H1 (cell line): ENCODE results near the gene ATG7.

Source experiments
- CEBPB ChIP-seq: IDR thresholded peaks from 2 replicates; pipeline ENCODE4 v1.6.1; 2012; ENCODE audit warnings: low read depth, low read length
- EZH2 ChIP-seq: fragments of 200-600 bp; sonication (generic); IDR thresholded peaks from 2 replicates; pipeline ENCODE4 v1.7.1; 2012; ENCODE audit warnings: low read depth, mild to moderate bottlenecking, moderate library complexity, low read length, inconsistent platforms; ENCODE audit not compliant: severe bottlenecking
- GABPA ChIP-seq: IDR thresholded peaks from 2 replicates; pipeline ENCODE4 v1.6.1; 2011; ENCODE audit warnings: mild to moderate bottlenecking, low read length, moderate library complexity, borderline replicate concordance; ENCODE audit not compliant: insufficient read depth
- HDAC6 ChIP-seq: IDR thresholded peaks from one replicate; pipeline ENCODE4 v1.7.1; 2012; ENCODE audit warnings: low read depth, mild to moderate bottlenecking, inconsistent platforms, low read length, moderate library complexity
- JUND ChIP-seq: IDR thresholded peaks from 2 replicates; pipeline ENCODE4 v1.6.1; 2011; ENCODE audit warnings: mild to moderate bottlenecking, improper control_type of control experiment, low read length
- KDM1A ChIP-seq: fragments of 200-600, 300-600 bp; sonication (generic); IDR thresholded peaks from 2 replicates; pipeline ENCODE4 v1.7.1; 2016; ENCODE audit warnings: mild to moderate bottlenecking, low read length, borderline replicate concordance
- POLR2A ChIP-seq, 2 experiments: IDR thresholded peaks; 1 replicate in 1 of 2; 2 replicates in 1 of 2; pipeline ENCODE4 v1.6.1; 2011; ENCODE audit warnings: low read depth in 2 of 2, low read length in 2 of 2, mild to moderate bottlenecking in 2 of 2; ENCODE audit errors: control extremely low read depth in 1 of 2
- POLR2AphosphoS5 ChIP-seq: IDR thresholded peaks from 2 replicates; pipeline ENCODE4 v1.6.1; 2011; ENCODE audit warnings: low read depth, low read length
- RFX5 ChIP-seq: IDR thresholded peaks from 2 replicates; pipeline ENCODE4 v1.6.1; 2011; ENCODE audit warnings: low read depth, low read length, improper control_type of control experiment, borderline replicate concordance
- SP1 ChIP-seq: IDR thresholded peaks from 2 replicates; pipeline ENCODE4 v1.6.1; 2011; ENCODE audit warnings: low read depth, low read length
- TBP ChIP-seq: IDR thresholded peaks from 2 replicates; pipeline ENCODE4 v1.6.1; 2011; ENCODE audit warnings: low read depth, low read length, improper control_type of control experiment
- YY1 ChIP-seq: IDR thresholded peaks from 2 replicates; pipeline ENCODE4 v1.6.1; 2011; ENCODE audit warnings: low read depth, mild to moderate bottlenecking, low read length
- TF ChIP-seq, protein P1 (sequence below), 3 experiments: IDR thresholded peaks; 1 replicate in 2 of 3; 2 replicates in 1 of 3; pipeline versions ENCODE4 v1.5.1 to v1.6.1; 2011; ENCODE audit warnings: low read length in 3 of 3, mild to moderate bottlenecking in 3 of 3, inconsistent platforms in 2 of 3, low read depth in 1 of 3, moderate library complexity in 1 of 3; ENCODE audit not compliant: insufficient read depth in 1 of 3; ENCODE audit errors: control extremely low read depth in 1 of 3
- TF ChIP-seq, protein P2 (sequence below): IDR thresholded peaks from 2 replicates; pipeline ENCODE4 v1.6.1; 2012; ENCODE audit warnings: inconsistent platforms

DNA sequence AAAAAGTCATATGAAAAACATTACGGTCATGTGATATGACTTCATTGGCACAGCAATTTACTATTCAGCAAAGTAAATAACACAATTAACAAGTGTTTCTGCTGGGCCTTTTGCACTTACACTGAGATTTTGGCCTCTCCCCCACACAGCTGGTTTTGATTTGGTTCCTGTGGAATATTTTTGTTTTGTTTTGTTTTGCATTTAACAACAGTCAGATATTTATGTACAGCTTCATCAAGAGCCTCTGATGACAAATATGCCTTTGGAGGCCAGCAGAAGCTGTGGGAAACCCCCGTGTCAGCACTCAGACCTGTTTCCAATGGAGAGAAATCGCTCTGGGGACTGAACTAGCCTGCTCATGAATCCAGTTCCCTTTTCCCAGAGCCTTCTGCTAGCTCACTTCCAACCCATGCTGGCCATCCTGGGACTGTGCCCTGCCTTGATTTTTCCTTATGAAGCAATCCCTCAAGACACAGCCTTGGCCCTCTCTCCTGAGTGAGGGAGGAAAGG lies 161.9 kb downstream of the ATG7 start:
- TF ChIP-seq, protein P1, sequence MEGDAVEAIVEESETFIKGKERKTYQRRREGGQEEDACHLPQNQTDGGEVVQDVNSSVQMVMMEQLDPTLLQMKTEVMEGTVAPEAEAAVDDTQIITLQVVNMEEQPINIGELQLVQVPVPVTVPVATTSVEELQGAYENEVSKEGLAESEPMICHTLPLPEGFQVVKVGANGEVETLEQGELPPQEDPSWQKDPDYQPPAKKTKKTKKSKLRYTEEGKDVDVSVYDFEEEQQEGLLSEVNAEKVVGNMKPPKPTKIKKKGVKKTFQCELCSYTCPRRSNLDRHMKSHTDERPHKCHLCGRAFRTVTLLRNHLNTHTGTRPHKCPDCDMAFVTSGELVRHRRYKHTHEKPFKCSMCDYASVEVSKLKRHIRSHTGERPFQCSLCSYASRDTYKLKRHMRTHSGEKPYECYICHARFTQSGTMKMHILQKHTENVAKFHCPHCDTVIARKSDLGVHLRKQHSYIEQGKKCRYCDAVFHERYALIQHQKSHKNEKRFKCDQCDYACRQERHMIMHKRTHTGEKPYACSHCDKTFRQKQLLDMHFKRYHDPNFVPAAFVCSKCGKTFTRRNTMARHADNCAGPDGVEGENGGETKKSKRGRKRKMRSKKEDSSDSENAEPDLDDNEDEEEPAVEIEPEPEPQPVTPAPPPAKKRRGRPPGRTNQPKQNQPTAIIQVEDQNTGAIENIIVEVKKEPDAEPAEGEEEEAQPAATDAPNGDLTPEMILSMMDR (IDR thresholded peaks at IDR 0.05; ENCODE audit: control extremely low read depth in 1 of 3, insufficient read depth in 1 of 3, low read depth in 1 of 3, low read length in 3 of 3), result no peak
- TF ChIP-seq SP1 (no peak), POLR2AphosphoS5 (no peak), POLR2A (IDR thresholded peaks at IDR 0.05; ENCODE audit: control extremely low read depth in 1 of 2, low read depth in 2 of 2, low read length in 2 of 2) (no peak), JUND (no peak), TBP (no peak), CEBPB (no peak), KDM1A (no peak), GABPA (no peak), RFX5 (no peak), HDAC6 (no peak), YY1 (no peak), EZH2 (no peak)
- TF ChIP-seq, protein P2, sequence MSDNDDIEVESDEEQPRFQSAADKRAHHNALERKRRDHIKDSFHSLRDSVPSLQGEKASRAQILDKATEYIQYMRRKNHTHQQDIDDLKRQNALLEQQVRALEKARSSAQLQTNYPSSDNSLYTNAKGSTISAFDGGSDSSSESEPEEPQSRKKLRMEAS, result no peak
